LHCN-M2 (cell line): Measurements from ENCODE around the gene JOSD2. TPM values are rescaled to one million over a fixed set of nuclear protein-coding genes. Genes with fewer than 3 reads are reported as not detected.
"Not testable (repeated sequence)": the region's sequence is repeated elsewhere in the genome, so short reads cannot be mapped to it uniquely, and the experiment has no call there.

ENCODE experiments used
- DNase-seq: peaks from one replicate; pipeline ENCODE4 v3.0.0-alpha.2; 2012; ENCODE audit warnings: low read depth
- total RNA-seq: library from RNA; depleted of rRNA; stranded (reverse); fragments of >200 nt; gene quantifications from 2 replicates; pipeline ENCODE4 v1.2.3, GENCODE V29; 2014

The JOSD2 gene
- total RNA-seq, 1 experiment from 2014 or later = 47.3 TPM

DNA sequence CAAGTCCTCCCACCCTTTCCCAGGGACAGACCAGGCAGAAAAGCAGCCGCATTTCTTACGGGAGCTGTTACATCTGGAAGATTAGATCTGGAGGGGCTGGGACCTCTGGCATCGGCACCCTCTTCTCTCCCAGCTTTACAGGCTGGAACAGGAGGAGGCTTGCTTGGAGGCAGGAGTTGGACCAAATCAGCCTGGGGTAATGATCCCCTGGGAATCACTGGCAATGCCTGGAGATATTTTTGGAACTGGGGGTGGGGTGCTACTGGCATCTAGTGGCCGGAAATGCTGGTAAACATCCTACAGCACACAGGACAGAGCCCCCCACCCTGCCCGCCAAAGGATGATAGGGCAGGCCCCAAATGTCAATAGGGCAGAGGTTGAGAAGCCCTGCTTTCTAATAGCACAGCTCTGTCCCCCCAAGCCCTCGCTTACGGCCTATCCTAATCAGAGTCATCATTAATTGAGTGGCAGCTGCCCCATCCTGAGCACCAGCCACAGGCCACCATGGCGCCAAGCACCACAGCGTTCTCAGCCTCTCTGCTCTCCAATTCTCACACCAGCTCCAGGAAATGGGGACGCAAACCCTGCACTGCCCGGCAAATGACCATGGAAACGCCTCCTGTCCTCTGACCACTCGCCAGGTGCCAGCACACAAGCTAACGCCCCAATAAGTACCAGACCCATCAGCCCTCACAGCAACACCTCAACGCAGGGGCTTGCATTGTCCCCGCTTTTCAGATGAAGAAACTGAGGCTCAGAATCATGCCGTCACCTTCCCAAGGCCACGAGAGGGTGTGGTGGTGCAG lies 36.6 kb upstream of the JOSD2 start:
- DNase-seq = no peak

GRCh38 chr19:50546527-50547221 lies 35.7 kb upstream of the JOSD2 start:
- no peak for DNase-seq

GRCh38 chr19:50542943-50543342 lies 32.0 kb upstream of the JOSD2 start:
- no peak for DNase-seq

- peak; percentile 75 for DNase-seq
Measured at GRCh38 chr19:50537769-50538230, 26.8 kb upstream of the JOSD2 start.

DNA sequence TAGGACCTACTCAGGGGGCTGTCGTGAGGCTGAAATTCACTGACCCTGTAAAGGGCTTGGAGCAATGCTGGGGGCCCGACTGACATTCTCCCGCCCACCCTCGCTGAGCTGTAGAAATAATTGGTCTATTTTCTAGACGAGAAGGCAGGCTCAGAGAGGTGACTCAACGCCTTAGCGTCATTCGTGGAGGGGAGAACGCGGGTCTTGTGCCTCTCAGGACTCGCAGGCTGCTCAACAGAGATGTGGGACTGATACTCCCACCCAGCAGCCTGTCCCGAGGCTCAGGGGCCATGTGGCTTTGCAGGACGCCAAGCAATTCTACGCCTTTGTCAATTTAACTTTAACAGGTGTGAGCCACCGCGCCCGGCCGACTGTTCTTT lies 26.3 kb upstream of the JOSD2 start:
- no peak for DNase-seq

DNA sequence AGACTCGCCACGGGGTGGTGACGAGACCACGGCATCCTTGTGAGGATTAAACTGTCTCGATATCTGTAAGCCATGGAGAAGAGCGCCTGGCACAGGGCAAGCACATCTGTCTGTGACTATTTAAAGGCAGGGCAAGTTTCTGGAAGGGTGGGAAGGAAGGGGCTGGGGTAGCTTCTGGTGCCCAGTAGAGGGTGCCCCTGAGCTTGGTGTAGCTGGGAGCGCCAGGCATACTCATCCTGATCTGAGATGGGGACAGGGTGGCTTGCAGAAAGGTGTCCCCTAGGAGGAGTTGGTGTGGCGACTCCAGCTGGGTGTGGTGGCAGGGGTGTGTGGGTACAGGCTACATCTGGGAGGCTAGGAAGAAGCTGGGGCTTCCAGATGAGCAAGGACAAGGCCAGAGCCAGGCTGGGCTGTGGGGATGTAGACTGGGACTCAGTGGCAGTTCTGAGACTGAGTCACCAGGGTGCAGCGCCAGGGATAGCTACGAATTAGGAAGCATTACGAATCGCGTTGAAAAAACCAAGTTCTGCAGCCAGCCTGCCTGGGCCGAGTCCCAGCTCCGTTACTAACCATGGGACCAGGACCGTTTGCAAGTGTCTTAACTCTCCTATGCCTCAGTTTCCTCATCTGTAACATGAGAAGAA lies 25.8 kb upstream of the JOSD2 start:
- no peak for DNase-seq

DNA sequence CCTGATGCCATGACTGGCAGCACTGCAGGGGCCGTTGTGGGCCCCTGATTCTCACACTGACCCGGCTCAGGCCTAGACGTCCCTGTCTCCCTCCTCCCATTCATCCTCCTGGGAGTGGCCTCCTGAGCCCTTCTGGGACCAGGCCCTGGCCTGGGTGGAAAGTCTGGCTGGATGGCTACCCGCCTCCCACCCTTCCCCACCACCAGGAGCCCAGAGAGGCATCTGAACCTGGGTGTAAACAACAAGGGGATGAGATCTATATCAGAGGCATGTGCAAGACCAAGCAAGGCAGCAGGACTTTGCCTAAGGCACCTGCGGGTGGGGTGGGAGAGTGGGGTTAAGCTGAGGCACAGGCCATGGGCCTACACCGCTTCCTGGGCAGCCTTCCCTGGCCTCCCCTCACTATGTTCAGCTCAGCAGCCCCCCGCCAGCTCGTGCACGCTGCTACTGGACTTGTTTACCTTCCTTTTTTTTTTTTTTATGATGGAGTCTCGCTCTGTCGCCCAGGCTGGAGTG lies 24.7 kb upstream of the JOSD2 start:
- DNase-seq = no peak

DNA sequence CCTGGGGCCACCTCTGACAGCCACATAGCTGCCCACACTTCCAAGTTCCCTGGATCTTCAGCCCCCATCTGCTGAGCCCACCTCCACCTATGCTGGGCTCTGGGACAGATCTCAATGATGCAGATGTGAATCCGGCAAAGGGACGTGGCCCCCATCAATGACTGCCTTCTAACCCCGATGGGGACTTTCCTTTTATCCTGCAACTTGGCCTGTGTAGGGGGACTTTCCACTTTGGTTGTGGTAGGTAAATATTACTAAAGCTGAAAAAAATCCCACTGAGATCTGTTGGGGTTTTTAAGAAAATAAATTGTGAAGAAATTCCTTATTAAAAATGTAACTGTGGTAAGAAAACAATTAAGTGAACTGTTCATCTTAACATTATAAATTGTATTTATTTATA lies 23.5 kb upstream of the JOSD2 start:
- no peak for DNase-seq

DNA sequence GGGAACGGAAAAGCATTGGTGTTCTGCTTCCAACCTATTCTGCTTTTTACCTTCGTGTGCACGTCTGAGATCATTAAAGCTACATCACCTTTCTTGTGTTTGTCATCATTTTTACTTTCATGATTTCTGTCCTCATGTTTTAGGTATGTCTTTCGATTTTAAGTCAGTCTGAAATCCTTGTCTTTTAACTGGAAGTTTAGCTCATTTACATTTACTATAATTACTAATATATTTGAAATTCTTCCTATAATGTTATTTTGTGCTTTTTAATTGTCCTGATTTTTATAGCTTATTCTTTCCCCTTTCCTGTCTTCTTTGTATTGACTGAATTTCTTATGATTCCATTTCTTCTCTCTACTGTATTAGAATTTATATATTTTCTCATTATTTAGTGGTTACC lies 22.0 kb upstream of the JOSD2 start:
- DNase-seq = no peak

GRCh38 chr19:50531171-50531612 lies 20.2 kb upstream of the JOSD2 start:
- DNase-seq = no peak

DNA sequence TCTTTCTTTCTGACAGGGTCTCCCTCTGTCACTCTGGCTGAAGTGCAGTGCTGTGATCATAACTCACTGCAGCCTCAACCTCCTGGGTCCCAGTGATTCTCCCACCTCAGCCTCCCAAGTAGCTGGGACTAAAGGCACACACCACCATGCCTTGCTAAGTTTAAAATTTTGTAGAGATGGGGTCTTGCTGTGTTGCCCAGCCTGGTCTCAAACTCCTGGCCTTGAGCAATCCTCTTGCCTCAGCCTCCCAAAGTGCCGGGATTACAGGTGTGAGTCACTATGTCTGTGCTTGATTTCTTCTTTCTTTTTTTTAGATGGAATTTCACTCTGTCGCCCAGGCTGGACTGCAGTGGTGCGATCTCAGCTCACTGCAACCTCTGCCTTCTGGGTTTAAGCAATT lies 17.1 kb upstream of the JOSD2 start:
- DNase-seq = not testable (repeated sequence)

DNA sequence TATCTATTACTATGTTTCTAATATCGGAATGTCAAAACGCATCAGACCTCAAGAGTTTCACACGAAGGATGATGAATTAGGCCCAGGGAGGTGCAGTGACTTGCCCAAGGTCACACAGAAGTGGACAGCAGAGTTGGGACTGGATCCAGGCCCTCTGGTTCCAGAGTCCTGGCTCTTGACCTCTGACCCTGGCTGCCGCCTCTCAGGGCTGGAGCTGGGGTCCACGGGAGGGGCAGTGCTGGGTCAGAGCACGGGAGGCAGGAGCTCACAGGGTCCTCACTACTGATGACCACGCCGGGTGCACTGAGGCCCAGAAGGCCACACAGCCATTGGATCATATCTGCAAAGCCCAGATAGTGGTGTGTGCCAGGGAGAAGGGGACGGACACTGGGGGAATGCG lies 11.9 kb upstream of the JOSD2 start:
- no peak for DNase-seq

DNA sequence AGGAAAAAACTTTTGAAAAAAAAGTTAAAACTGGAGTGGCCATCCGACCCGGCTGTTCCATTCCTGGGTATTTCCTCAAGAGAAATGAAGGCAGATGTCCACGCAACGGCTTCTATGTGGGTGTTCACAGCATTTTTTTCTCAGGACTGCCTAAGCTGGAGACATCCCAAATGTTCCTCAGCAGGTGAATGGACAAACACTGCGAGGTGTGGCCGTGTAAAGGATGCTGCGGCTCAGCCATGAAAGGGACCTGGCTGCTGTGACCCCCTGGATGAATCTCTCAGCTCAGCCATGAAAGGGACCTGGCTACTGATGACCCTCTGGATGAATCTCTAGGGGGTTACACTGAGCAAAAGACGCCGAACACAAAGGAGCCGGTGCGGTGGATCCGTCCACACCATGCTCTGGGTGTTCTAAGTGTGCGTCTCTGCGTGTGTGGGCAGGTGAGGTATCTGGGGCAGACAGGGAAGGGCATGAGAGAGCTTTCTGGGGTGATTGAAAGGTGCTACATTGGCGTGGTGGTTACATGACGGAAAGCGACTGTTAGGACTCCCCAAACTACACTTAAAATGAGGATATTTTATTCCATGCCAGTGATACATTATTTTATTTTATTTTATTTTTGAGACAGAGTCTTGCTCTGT lies 10.0 kb upstream of the JOSD2 start:
- no peak for DNase-seq

- no peak for DNase-seq
Measured at GRCh38 chr19:50519006-50519575, 8.1 kb upstream of the JOSD2 start.

DNA sequence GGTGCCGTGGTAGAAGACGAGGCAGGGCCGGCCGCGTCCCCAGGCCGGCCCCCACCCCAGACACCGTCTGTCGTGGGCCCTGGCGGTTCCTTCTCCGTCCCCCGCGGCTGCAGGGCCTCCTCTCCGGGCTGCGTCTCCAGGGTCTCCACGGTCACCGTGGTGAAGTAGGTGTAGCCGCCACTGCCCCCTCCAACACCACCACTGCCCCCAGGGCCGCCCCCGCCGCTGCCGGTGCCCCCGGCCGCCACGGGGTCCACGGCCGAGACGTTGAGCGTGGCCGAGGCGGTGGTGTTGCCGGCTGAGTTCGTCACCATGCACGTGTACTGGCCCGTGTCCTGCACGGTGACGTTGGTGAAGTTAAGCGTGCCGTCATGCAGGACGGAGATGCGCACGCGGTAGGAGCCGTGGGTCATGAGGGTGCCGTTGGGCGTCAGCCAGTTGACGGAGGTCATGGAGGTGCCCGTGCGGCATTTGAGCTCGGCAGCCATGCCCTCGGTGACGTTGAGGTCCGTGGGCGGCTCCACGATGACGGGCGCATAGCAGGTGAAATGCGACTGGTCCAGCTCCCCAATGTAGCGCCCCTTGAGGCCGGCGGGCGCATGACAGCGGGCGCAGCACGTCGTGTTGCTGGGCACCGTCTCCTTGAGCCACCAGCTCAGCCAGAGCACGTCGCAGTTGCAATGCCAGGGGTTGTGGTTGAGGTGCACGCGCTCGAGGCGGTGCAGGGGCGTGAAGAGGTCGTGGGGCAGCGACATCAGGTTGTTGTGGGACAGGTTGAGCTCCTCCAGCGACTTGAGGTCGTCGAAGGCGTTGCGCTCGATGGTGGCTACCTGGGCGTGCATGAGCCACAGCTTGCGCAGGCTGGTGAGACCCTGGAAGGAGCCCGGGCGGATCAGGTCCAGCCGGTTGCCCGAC lies 7.4 kb upstream of the JOSD2 start:
- no peak for DNase-seq

DNA sequence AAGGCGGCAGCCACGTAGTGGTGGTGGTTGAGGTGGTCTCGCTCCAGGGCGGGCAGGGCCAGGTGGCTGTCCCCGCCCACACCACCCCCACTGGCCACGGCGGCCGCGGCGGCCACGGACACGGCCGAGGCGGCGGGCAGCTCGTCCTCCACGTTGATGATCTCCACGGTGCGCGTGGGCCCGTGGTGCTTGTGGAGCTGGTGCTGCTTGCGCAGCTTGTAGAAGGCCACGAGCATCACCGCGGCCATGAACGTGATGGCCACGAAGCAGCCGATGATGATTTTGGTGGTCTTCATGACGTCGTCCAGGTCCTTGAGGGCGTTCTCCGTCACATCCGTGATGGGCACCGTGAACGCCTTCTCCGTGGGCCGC lies 6.7 kb upstream of the JOSD2 start:
- DNase-seq = no peak

- no peak for DNase-seq
Measured at GRCh38 chr19:50516964-50517703, 6.1 kb upstream of the JOSD2 start.

- no peak for DNase-seq
Measured at GRCh38 chr19:50516456-50516855, 5.5 kb upstream of the JOSD2 start.

DNA sequence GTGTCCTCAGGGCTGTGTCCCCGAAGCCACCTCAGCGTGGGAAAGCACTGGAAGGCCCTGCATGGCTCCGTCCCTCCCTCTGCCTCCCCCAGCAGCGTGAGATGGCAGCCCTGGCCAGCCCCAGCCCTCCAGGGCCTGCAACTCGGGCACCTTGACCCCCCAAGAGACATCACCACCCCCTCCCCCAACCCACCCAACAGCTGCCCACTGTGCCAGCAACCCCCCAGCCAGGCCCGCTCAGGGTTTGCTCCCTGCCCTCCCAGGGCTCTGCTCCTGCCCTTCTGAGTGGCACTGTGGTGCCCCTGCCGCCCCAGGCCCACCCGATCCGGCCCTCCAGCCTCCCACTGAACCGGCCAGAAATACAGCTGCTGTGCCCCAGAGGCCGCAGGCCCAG lies 4.2 kb upstream of the JOSD2 start:
- no peak for DNase-seq
